Chondrocyte (in vitro differentiated cells): Measurements from ENCODE around the gene PDZRN3. TPM values are rescaled to one million over a fixed set of nuclear protein-coding genes. Genes with fewer than 3 reads are reported as not detected.

ENCODE experiments used
- DNase-seq: peaks from one replicate; pipeline ENCODE4 v3.0.0; 2021; ENCODE audit warnings: mixed read lengths, low spot score
- H3K27ac Mint-ChIP-seq: one replicate; pipeline ENCODE4 v1.8.0; 2021; ENCODE audit warnings: mild to moderate bottlenecking, moderate library complexity, mixed read lengths; ENCODE audit not compliant: unreplicated experiment
- H3K27me3 Mint-ChIP-seq: 2 replicates; pipeline ENCODE4 v1.8.0; 2021; ENCODE audit warnings: low read depth, mixed read lengths
- H3K36me3 Mint-ChIP-seq: 2 replicates; pipeline ENCODE4 v1.8.0; 2021; ENCODE audit warnings: low read depth, mixed read lengths
- H3K4me1 Mint-ChIP-seq: 2 replicates; pipeline ENCODE4 v1.8.0; 2021; ENCODE audit warnings: low read depth, mild to moderate bottlenecking, mixed read lengths
- H3K4me3 Mint-ChIP-seq: one replicate; pipeline ENCODE4 v1.8.0; 2021; ENCODE audit warnings: mild to moderate bottlenecking, moderate library complexity, mixed read lengths; ENCODE audit not compliant: unreplicated experiment
- H3K9me3 Mint-ChIP-seq: 2 replicates; pipeline ENCODE4 v1.8.0; 2021; ENCODE audit warnings: low read depth, mixed read lengths
- total RNA-seq: library from RNA; stranded (reverse); gene quantifications from 3 replicates; pipeline ENCODE4 v1.2.1, GENCODE V29; 2021
- TF ChIP-seq, protein P1 (sequence below): fragments of 200-600 bp; sonication (generic); IDR thresholded peaks from 2 replicates; pipeline ENCODE4 v1.5.0; 2021; ENCODE audit warnings: antibody characterized with exemption, mild to moderate bottlenecking, moderate library complexity

PDZRN3 gene
- total RNA-seq, 1 donor from 2014 or later, result 19.4 TPM

DNA sequence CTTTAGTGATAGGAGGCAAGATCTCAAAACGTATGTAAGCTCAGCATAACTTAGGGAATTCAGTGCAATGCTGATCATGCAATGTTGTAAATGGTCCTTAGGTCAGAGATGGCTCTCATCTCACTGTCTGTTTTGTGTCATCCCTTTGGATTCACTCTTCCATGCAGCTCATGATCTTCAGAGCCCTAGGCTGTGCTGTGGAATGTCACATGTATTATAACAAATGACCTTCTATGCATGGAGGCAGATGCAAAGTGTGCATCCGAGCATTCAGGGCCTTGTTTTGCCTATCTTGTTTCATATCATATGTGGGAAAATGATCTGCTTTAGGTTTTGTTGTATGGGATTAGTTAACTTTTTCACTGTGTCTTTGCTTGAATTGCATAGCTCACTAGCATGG, 40.5 kb upstream of the PDZRN3 start:
- DNase-seq, result no peak
- TF ChIP-seq, protein P1, sequence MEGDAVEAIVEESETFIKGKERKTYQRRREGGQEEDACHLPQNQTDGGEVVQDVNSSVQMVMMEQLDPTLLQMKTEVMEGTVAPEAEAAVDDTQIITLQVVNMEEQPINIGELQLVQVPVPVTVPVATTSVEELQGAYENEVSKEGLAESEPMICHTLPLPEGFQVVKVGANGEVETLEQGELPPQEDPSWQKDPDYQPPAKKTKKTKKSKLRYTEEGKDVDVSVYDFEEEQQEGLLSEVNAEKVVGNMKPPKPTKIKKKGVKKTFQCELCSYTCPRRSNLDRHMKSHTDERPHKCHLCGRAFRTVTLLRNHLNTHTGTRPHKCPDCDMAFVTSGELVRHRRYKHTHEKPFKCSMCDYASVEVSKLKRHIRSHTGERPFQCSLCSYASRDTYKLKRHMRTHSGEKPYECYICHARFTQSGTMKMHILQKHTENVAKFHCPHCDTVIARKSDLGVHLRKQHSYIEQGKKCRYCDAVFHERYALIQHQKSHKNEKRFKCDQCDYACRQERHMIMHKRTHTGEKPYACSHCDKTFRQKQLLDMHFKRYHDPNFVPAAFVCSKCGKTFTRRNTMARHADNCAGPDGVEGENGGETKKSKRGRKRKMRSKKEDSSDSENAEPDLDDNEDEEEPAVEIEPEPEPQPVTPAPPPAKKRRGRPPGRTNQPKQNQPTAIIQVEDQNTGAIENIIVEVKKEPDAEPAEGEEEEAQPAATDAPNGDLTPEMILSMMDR, result no peak
- no peaks in the 10 kb centered on the region for H3K27me3 Mint-ChIP-seq
- no peaks in the 10 kb centered on the region for H3K9me3 Mint-ChIP-seq
- no peak overlapping the region for H3K4me3 Mint-ChIP-seq
- H3K27ac Mint-ChIP-seq, result no peak overlapping the region
- peaks cover 31% of the 10 kb centered on the region for H3K4me1 Mint-ChIP-seq
- H3K36me3 Mint-ChIP-seq, result no peaks in the 10 kb centered on the region

DNA sequence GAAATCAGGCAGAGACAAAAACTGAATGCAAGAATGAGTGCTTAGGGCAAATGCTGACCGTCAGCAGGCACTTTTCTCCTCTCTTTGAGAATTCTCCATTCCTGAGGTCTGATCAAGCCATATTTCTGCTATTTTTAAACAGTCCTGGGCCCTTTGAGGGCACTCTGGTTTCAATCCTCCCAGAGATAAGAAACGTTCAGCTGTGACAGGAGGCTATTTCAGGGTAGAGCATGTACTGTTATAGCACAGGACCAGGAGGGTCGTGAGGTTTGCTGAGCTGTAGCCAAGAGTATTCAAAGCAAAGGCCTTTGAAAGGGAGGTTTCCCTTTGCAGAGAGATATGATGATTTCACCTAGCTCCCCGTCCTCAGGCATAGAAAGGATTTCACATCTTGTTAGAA, 39.6 kb upstream of the PDZRN3 start:
- H3K4me1 Mint-ChIP-seq, result peaks cover 32% of the 10 kb centered on the region
- TF ChIP-seq, protein P1, result no peak
- no peaks in the 10 kb centered on the region for H3K9me3 Mint-ChIP-seq
- no peak overlapping the region for H3K4me3 Mint-ChIP-seq
- no peaks in the 10 kb centered on the region for H3K36me3 Mint-ChIP-seq
- no peak for DNase-seq
- no peaks in the 10 kb centered on the region for H3K27me3 Mint-ChIP-seq
- no peak overlapping the region for H3K27ac Mint-ChIP-seq

DNA sequence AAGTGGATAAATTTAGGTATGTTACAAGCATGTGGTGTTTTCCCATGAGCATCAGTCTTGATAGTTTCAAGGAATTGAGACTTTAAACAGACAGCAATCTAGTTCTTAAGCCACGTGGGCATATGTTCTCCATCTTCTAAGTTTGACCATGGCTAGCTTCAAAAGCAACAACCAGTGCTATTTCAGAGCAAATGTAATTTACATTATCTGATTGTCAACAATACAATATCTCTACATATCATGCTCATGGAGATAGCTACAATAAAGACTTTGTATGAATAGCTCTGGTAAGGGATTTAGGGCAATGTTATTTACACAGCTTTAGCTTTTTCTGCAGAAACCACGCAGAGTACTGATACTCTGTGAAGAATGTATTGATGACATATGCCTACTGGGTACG, 38.8 kb upstream of the PDZRN3 start:
- Mint-ChIP-seq H3K27ac (no peak overlapping the region), H3K36me3 (no peaks in the 10 kb centered on the region), H3K4me1 (peaks cover 32% of the 10 kb centered on the region), H3K27me3 (no peaks in the 10 kb centered on the region), H3K9me3 (no peaks in the 10 kb centered on the region), H3K4me3 (no peak overlapping the region)
- no peak for DNase-seq
- TF ChIP-seq, protein P1, result no peak

DNA sequence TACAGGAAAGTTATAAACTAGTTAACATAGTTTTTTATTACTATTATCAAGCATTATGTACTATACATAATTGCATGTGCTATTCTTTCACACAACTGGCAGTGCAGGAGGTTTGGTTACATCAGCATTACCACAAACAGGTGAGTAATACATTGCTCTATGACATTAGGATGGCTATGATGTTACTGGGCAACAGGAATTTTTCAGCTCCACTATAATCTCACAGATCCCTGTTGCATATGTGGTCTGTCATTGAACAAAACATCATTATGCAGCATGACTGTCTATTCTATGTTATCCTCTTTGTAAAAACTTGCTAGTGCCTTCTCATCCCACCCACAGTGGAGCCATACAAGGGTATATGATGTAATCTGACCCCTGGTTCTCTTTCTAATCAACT, 36.5 kb upstream of the PDZRN3 start:
- no peaks in the 10 kb centered on the region for H3K27me3 Mint-ChIP-seq
- H3K4me1 Mint-ChIP-seq, result peaks cover 54% of the 10 kb centered on the region
- peaks cover 2% of the 10 kb centered on the region for H3K9me3 Mint-ChIP-seq
- DNase-seq, result no peak
- no peak overlapping the region for H3K27ac Mint-ChIP-seq
- H3K36me3 Mint-ChIP-seq, result no peaks in the 10 kb centered on the region
- no peak overlapping the region for H3K4me3 Mint-ChIP-seq
- TF ChIP-seq, protein P1, result no peak

DNA sequence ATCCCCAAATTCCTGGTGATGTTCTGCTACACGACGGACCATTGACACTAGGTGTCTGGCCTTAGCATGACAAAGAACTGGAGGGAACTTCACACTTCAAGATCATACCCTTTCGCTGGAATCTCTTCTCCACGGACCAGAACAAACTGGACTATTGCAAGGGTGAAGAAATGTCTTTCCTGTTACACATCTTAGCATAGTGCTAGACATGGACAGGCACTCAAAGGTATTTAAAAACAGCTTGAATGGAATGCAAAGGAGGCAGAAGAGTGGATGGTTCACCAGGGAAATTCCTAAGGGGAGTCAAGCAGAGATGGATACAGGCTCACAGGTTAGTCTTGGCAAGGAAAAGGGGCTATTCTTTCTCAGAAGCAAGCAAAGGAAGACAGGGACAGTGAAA, 33.5 kb upstream of the PDZRN3 start:
- peaks cover 5% of the 10 kb centered on the region for H3K9me3 Mint-ChIP-seq
- H3K27ac Mint-ChIP-seq, result peak overlapping the region; percentile 38
- no peak for DNase-seq
- TF ChIP-seq, protein P1, result no peak
- no peaks in the 10 kb centered on the region for H3K27me3 Mint-ChIP-seq
- no peaks in the 10 kb centered on the region for H3K36me3 Mint-ChIP-seq
- no peak overlapping the region for H3K4me3 Mint-ChIP-seq
- peaks cover 60% of the 10 kb centered on the region for H3K4me1 Mint-ChIP-seq
